ENCODE measurements around the gene ZNF618.

ZNF618 gene

DNA sequence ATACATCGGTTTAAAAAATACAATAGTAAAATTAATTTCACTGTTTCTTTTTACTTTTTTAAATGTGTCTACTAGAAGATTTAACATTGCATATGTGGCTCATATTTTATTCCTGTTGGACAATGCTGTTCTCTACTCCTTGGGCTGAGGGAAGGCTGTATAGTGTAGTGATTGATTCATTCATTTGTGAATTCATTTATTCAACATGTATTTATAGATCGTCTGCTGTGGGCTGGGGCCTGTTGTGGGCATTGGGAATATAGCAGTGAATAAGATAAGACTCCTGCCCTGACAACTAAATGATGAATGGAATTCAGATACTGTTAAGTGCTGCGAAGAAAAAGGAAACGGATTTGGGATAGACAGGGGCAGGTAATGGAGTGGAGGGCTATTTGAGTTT lies 55.7 kb downstream of the ZNF618 start:
- no peak for TF ChIP-seq EZH2phosphoT487 (IDR thresholded peaks at IDR 0.05; ENCODE audit: borderline replicate concordance, low read length)
- TF ChIP-seq, protein P1, sequence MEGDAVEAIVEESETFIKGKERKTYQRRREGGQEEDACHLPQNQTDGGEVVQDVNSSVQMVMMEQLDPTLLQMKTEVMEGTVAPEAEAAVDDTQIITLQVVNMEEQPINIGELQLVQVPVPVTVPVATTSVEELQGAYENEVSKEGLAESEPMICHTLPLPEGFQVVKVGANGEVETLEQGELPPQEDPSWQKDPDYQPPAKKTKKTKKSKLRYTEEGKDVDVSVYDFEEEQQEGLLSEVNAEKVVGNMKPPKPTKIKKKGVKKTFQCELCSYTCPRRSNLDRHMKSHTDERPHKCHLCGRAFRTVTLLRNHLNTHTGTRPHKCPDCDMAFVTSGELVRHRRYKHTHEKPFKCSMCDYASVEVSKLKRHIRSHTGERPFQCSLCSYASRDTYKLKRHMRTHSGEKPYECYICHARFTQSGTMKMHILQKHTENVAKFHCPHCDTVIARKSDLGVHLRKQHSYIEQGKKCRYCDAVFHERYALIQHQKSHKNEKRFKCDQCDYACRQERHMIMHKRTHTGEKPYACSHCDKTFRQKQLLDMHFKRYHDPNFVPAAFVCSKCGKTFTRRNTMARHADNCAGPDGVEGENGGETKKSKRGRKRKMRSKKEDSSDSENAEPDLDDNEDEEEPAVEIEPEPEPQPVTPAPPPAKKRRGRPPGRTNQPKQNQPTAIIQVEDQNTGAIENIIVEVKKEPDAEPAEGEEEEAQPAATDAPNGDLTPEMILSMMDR (IDR thresholded peaks at IDR 0.05; ENCODE audit: low read depth, low read length, poor library complexity, severe bottlenecking) = no peak
- Histone ChIP-seq H3F3A (ENCODE audit: control insufficient read depth, insufficient read depth) (no peaks in the 10 kb centered on the region), H3K9me3 (ENCODE audit: control insufficient read depth, insufficient read depth, low read length) (peaks cover 3% of the 10 kb centered on the region; the same call in 1 of the 2 replicates), H3K4me2 (ENCODE audit: low read length) (no peak overlapping the region), H3K4me3 (ENCODE audit: low read length) (no peak overlapping the region), H3K79me2 (ENCODE audit: control insufficient read depth, low read length) (no peaks in the 10 kb centered on the region), H3K27ac (ENCODE audit: low read depth, low read length) (no peak overlapping the region), H4K20me1 (ENCODE audit: control insufficient read depth, insufficient read depth, low read depth, low read length) (no peaks in the 10 kb centered on the region), H3K36me3 (ENCODE audit: control insufficient read depth, low read length) (no peaks in the 10 kb centered on the region), H3K27me3 (ENCODE audit: control insufficient read depth, low read length) (no peaks in the 10 kb centered on the region), H3K9me2 (replicated peaks; ENCODE audit: control insufficient read depth, low read length) (no peaks in the 10 kb centered on the region), H3K4me1 (ENCODE audit: control insufficient read depth, low read length) (no peaks in the 10 kb centered on the region)

DNA sequence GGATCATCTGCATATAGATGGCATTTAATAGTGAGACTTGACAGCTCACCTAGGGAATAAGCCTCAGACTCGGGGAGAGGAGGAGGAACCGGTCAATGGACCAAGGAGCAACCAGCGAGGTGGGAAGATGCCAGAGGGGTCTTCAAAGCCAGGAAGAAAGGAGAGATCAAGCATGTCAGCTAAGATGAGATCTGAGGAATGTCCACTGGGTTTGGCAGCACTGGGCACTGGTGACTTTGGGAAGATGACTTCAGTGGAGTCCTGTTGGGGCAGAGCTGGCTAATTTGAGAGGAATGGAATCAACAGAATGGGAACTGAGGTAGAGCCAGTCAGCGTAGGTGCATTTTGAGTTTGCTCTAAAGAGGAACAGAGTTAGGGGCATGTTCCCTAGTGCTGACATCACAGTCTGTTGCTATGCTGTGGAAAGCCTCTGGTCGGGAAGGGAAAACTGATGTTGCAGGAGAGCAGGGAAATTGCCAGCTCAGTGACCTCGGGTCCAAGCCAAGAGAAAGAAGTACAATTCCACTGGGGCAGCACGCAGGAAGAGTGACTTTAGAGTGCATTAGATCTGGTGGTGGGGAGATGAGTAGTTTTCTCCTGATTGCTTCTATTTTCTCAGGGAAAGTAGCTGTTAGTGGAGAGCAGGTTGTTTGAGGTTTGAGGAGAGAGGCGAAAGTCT lies 56.9 kb downstream of the ZNF618 start:
- no peaks in the 10 kb centered on the region for H4K20me1 ChIP-seq (ENCODE audit: control insufficient read depth, insufficient read depth, low read depth, low read length)
- H3K27ac ChIP-seq (ENCODE audit: low read depth, low read length) = no peak overlapping the region
- no peaks in the 10 kb centered on the region for H3K27me3 ChIP-seq (ENCODE audit: control insufficient read depth, low read length)
- H3K4me3 ChIP-seq (ENCODE audit: low read length) = no peak overlapping the region
- TF ChIP-seq EZH2phosphoT487 (IDR thresholded peaks at IDR 0.05; ENCODE audit: borderline replicate concordance, low read length) = no peak
- TF ChIP-seq, protein P1 (IDR thresholded peaks at IDR 0.05; ENCODE audit: low read depth, low read length, poor library complexity, severe bottlenecking) = no peak
- no peaks in the 10 kb centered on the region for H3F3A ChIP-seq (ENCODE audit: control insufficient read depth, insufficient read depth)
- no peaks in the 10 kb centered on the region for H3K9me2 ChIP-seq (replicated peaks; ENCODE audit: control insufficient read depth, low read length)
- H3K36me3 ChIP-seq (ENCODE audit: control insufficient read depth, low read length) = no peaks in the 10 kb centered on the region
- H3K79me2 ChIP-seq (ENCODE audit: control insufficient read depth, low read length) = no peaks in the 10 kb centered on the region
- no peak overlapping the region for H3K4me2 ChIP-seq (ENCODE audit: low read length)
- peaks cover 3% of the 10 kb centered on the region; the same call in 1 of the 2 replicates for H3K9me3 ChIP-seq (ENCODE audit: control insufficient read depth, insufficient read depth, low read length)
- H3K4me1 ChIP-seq (ENCODE audit: control insufficient read depth, low read length) = no peaks in the 10 kb centered on the region

DNA sequence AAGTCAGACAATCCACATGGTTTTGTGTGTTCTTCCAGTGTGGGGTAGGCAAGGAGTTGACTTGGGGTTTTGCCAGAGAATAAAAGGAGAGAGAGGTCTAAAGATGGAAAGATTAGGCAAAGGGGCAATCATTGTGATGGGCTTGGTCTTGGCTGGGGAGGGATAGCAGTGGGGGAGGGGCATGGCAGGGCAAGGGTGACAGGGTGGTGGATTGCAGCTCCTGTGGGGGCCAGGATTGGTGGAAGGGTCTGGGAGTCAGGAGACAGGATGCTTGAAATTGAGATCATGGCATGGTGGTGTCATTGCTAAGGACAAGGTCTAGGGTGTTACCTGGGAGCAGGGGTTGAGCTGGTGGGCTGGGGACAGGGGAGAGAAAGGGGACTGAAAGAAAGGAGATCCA lies 57.6 kb downstream of the ZNF618 start:
- Histone ChIP-seq H3K9me3 (ENCODE audit: control insufficient read depth, insufficient read depth, low read length) (peaks cover 3% of the 10 kb centered on the region; the same call in 1 of the 2 replicates), H3K27ac (ENCODE audit: low read depth, low read length) (no peak overlapping the region), H3F3A (ENCODE audit: control insufficient read depth, insufficient read depth) (no peaks in the 10 kb centered on the region), H3K27me3 (ENCODE audit: control insufficient read depth, low read length) (no peaks in the 10 kb centered on the region), H3K79me2 (ENCODE audit: control insufficient read depth, low read length) (no peaks in the 10 kb centered on the region), H3K4me3 (ENCODE audit: low read length) (no peak overlapping the region), H3K4me1 (ENCODE audit: control insufficient read depth, low read length) (no peaks in the 10 kb centered on the region), H3K9me2 (replicated peaks; ENCODE audit: control insufficient read depth, low read length) (no peaks in the 10 kb centered on the region), H3K4me2 (ENCODE audit: low read length) (no peak overlapping the region), H3K36me3 (ENCODE audit: control insufficient read depth, low read length) (no peaks in the 10 kb centered on the region), H4K20me1 (ENCODE audit: control insufficient read depth, insufficient read depth, low read depth, low read length) (no peaks in the 10 kb centered on the region)
- no peak for TF ChIP-seq EZH2phosphoT487 (IDR thresholded peaks at IDR 0.05; ENCODE audit: borderline replicate concordance, low read length)
- TF ChIP-seq, protein P1 (IDR thresholded peaks at IDR 0.05; ENCODE audit: low read depth, low read length, poor library complexity, severe bottlenecking) = no peak
